ENCODE measurements around the gene MNDA.

The MNDA gene

GRCh38 chr1:158814970-158815369 is 16.2 kb upstream of the MNDA start:
- TF ChIP-seq CTCF (IDR thresholded peaks at IDR 0.05; ENCODE audit: low read depth, low read length): no peak
- DNase-seq (ENCODE audit: extremely low read depth, low read depth): no peak

DNA sequence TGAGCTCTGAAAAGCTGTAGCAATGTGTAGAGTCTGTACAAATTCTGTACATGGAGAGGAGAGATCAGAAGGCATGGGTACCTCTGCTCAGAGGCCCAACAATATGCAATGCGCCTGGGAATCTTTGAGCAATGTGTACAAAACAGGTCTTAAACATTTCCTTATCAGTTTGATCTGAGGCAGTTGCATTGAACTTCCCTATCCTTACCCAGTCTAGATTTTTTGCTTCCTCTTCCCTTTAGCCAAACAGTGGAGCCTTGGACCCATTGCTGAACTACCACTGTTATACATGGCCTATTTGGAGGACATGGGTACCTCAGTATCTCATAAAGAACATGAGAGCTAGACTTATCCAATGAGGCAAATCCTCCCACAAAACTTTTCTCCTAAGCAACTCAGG is 12.6 kb upstream of the MNDA start:
- no peak for DNase-seq (ENCODE audit: extremely low read depth, low read depth)
- no peak for TF ChIP-seq CTCF (IDR thresholded peaks at IDR 0.05; ENCODE audit: low read depth, low read length)

DNA sequence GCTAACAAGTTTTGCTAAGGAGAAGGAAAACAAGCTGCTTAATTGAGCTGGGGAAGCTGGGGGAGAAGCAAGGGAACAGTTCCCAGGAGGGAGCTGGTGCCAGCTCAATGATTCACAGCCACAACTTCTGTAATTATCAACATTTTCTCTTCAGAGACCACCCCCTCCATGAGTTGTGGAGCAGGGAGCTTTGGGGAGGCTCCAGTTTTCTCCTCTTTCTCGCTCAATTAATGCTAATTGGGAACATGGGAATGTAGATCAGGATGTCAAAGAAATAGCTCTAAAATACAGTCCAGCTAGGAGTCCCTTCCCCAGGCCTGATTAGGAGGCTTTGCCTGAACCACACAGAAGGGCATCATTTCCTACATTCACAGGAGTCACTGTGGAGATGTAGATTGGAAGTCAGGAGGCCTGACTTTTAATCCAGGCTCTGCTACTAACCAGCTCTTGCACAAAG is 12.1 kb upstream of the MNDA start:
- DNase-seq (ENCODE audit: extremely low read depth, low read depth): no peak

DNA sequence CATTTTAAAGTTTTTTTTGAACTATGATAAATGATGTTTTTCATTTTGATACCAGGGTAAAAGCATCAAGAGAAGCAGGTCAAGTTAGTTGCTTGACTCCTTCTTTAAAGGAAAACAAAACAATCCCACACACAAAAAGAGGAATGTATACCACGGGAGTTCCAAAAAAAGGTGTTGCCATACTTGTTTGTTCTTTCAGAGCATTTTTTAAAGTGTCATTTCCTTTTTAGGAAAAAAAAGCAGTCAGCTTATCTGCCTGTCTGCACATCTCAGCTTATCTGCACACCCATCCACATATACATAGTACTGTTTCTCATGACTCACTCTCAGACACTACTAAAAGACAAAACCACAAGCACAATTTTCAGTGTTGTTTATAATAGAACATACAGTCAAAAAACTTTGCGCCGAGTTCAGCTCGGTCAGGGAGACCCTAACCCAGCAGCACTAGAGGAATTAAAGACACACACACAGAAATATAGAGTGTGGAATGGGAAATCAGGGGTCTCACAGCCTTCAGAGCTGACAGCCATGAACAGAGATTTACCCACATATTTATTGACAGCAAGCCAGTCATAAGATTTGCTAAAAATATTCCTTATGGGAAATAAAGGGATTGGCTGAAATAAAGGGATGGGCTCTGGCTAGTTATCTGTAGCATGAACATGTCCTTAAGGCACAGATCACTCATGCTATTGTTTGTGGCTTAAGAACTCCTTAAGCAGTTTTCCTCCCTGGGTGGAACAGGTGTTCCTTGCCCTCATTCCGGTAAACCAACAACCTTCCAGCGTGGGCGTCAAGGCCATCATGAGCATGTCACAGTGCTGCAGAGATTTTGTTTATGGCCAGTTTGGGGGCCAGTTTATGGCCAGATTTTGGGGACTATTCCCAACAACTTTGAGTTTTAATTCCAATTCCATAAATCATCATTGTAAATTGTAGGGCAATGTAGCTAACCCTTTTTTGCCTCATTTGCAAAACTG is 11.4 kb upstream of the MNDA start:
- no peak for DNase-seq (ENCODE audit: extremely low read depth, low read depth)
- TF ChIP-seq CTCF (IDR thresholded peaks at IDR 0.05; ENCODE audit: low read depth, low read length): no peak

More for the DNA sequence above, 12.1 kb upstream of the MNDA start:
- TF ChIP-seq CTCF (IDR thresholded peaks at IDR 0.05; ENCODE audit: low read depth, low read length): no peak

GRCh38 chr1:158821723-158822122 is 9.4 kb upstream of the MNDA start:
- no peak for DNase-seq (ENCODE audit: extremely low read depth, low read depth)
- TF ChIP-seq CTCF (IDR thresholded peaks at IDR 0.05; ENCODE audit: low read depth, low read length): no peak

DNA sequence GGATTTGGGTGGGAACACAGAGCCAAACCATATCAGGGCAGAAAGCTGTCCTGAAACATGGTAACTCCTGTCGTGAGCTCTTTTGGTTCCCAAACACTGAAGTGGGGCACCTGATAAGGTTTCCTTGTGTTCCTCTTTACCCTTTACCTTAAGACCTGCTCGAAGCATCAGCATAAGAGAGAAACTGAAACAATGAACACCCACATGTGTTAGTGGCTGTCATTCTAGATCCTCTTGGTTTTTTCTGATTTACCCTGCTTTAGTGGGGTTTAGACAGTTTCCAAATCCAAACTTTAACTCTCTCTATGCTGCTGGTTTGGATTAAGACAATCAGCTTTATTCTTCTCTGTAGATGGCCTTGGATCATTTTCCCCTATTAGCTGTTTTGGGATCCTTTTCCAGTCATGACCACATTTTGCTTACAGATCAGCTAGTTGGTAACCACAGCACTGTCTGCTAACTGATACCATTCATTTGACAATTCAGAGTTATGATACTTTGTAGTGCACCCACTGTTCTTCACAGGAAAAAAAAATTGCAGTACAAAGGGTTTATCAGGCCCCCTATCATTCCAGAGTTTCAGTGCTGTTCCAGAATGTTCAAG is 975 bp upstream of the MNDA start:
- no peak for DNase-seq (ENCODE audit: extremely low read depth, low read depth)
- no peak for TF ChIP-seq CTCF (IDR thresholded peaks at IDR 0.05; ENCODE audit: low read depth, low read length)

GRCh38 chr1:158833264-158833663 is 2.1 kb downstream of the MNDA start:
- TF ChIP-seq CTCF (IDR thresholded peaks at IDR 0.05; ENCODE audit: low read depth, low read length): no peak
- DNase-seq (ENCODE audit: extremely low read depth, low read depth): no peak

Data from AG09319 (cell line).